ENCODE results near the gene PAPPA.

PAPPA gene

DNA sequence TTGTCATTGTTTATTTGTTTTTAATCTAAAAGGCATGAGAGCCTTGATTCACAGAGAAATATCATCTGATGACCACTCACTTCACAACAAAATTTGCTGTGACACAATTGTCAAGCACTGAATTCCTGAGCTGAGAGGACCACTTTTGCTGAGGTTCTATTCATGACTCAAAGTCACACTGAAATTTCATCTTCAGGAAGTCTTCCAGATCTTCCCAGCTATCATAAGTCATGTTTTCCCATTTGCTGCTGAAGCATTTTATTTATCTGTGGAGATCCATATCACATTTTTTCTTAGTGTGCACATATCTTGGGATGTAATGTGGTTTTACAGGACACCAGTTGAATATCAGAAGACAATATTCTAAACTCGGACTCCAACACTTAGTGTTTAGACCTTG, 278.5 kb downstream of the PAPPA start:
- no peaks in the 10 kb centered on the region for H3K4me1 ChIP-seq (ENCODE audit: insufficient read depth, low read length, poor library complexity, severe bottlenecking)

GRCh38 chr9:116434314-116434713, 280.7 kb downstream of the PAPPA start:
- TF ChIP-seq CTCF (conservative IDR thresholded peaks at IDR 0.05; ENCODE audit: low read length) (no peak), EZH2phosphoT487 (IDR thresholded peaks at IDR 0.05; ENCODE audit: borderline replicate concordance) (no peak)
- Histone ChIP-seq H3K9ac (ENCODE audit: low read depth, low read length, poor library complexity, severe bottlenecking) (no peak overlapping the region), H2AFZ (ENCODE audit: low read length) (no peak overlapping the region), H3K79me2 (ENCODE audit: insufficient read depth, low read length) (no peaks in the 10 kb centered on the region), H4K20me1 (ENCODE audit: insufficient read depth, low read length, poor library complexity, severe bottlenecking) (no peaks in the 10 kb centered on the region), H3K9me3 (ENCODE audit: insufficient read depth, low read depth, low read length) (no peaks in the 10 kb centered on the region; the same call in 1 of the 2 replicates), H3F3A (ENCODE audit: low read depth) (no peaks in the 10 kb centered on the region), H3K9me2 (replicated peaks; ENCODE audit: low read depth, low read length) (no peaks in the 10 kb centered on the region), H3K4me2 (ENCODE audit: low read depth, low read length, poor library complexity, severe bottlenecking) (no peak overlapping the region), H3K4me1 (ENCODE audit: insufficient read depth, low read length, poor library complexity, severe bottlenecking) (no peaks in the 10 kb centered on the region), H3K27me3 (ENCODE audit: insufficient read depth, low read length, poor library complexity, severe bottlenecking) (no peaks in the 10 kb centered on the region), H3K36me3 (ENCODE audit: insufficient read depth, low read length) (no peaks in the 10 kb centered on the region), H3K4me3 (ENCODE audit: low read length, poor library complexity, severe bottlenecking) (no peak overlapping the region)

More for the DNA sequence above, 278.5 kb downstream of the PAPPA start:
- H3K36me3 ChIP-seq (ENCODE audit: insufficient read depth, low read length): no peaks in the 10 kb centered on the region
- H3K9me2 ChIP-seq (replicated peaks; ENCODE audit: low read depth, low read length): no peaks in the 10 kb centered on the region
- H3K79me2 ChIP-seq (ENCODE audit: insufficient read depth, low read length): no peaks in the 10 kb centered on the region
- no peak overlapping the region for H3K4me2 ChIP-seq (ENCODE audit: low read depth, low read length, poor library complexity, severe bottlenecking)
- TF ChIP-seq EZH2phosphoT487 (IDR thresholded peaks at IDR 0.05; ENCODE audit: borderline replicate concordance): no peak
- no peak for TF ChIP-seq CTCF (conservative IDR thresholded peaks at IDR 0.05; ENCODE audit: low read length)
- H2AFZ ChIP-seq (ENCODE audit: low read length): no peak overlapping the region
- no peak overlapping the region for H3K4me3 ChIP-seq (ENCODE audit: low read length, poor library complexity, severe bottlenecking)
- no peaks in the 10 kb centered on the region for H3F3A ChIP-seq (ENCODE audit: low read depth)
- H3K27me3 ChIP-seq (ENCODE audit: insufficient read depth, low read length, poor library complexity, severe bottlenecking): no peaks in the 10 kb centered on the region
- H4K20me1 ChIP-seq (ENCODE audit: insufficient read depth, low read length, poor library complexity, severe bottlenecking): no peaks in the 10 kb centered on the region
- no peaks in the 10 kb centered on the region; the same call in 1 of the 2 replicates for H3K9me3 ChIP-seq (ENCODE audit: insufficient read depth, low read depth, low read length)
- H3K9ac ChIP-seq (ENCODE audit: low read depth, low read length, poor library complexity, severe bottlenecking): no peak overlapping the region

- Histone ChIP-seq H3K9ac (ENCODE audit: low read depth, low read length, poor library complexity, severe bottlenecking) (no peak overlapping the region), H2AFZ (ENCODE audit: low read length) (no peak overlapping the region), H3K4me2 (ENCODE audit: low read depth, low read length, poor library complexity, severe bottlenecking) (no peak overlapping the region), H3F3A (ENCODE audit: low read depth) (no peaks in the 10 kb centered on the region), H3K27me3 (ENCODE audit: insufficient read depth, low read length, poor library complexity, severe bottlenecking) (no peaks in the 10 kb centered on the region), H3K79me2 (ENCODE audit: insufficient read depth, low read length) (no peaks in the 10 kb centered on the region), H3K9me2 (replicated peaks; ENCODE audit: low read depth, low read length) (no peaks in the 10 kb centered on the region), H3K36me3 (ENCODE audit: insufficient read depth, low read length) (no peaks in the 10 kb centered on the region), H3K9me3 (ENCODE audit: insufficient read depth, low read depth, low read length) (no peaks in the 10 kb centered on the region; the same call in 1 of the 2 replicates), H3K4me3 (ENCODE audit: low read length, poor library complexity, severe bottlenecking) (no peak overlapping the region), H4K20me1 (ENCODE audit: insufficient read depth, low read length, poor library complexity, severe bottlenecking) (no peaks in the 10 kb centered on the region), H3K4me1 (ENCODE audit: insufficient read depth, low read length, poor library complexity, severe bottlenecking) (no peaks in the 10 kb centered on the region)
- TF ChIP-seq EZH2phosphoT487 (IDR thresholded peaks at IDR 0.05; ENCODE audit: borderline replicate concordance) (no peak), CTCF (conservative IDR thresholded peaks at IDR 0.05; ENCODE audit: low read length) (no peak)
These were observed 282.1 kb downstream of the PAPPA start for GRCh38 chr9:116435706-116436105.
